Posterior vena cava (tissue), 2 donors: ENCODE measurements around the gene MYO9A. TPM values are rescaled to one million over a fixed set of nuclear protein-coding genes. Genes with fewer than 3 reads are reported as not detected.

Experiments used
- DNase-seq: peaks from one replicate; pipeline ENCODE4 v3.0.0-alpha.2; 2020; ENCODE audit warnings: low spot score
- intact Hi-C, 2 donors: fragments of 100-400 bp; cut with DNase I; formaldehyde crosslinking; loops; one replicate each; pipeline versions ENCODE4 v1.14.1 to v1.14.2; 2022 to 2023
- long read RNA-seq, 2 donors: library from polyadenylated mRNA; unstranded; transcript quantifications; one replicate each; pipeline ENCODE4 v2.0.0, GENCODE V29; 2020 to 2021
- total RNA-seq, 2 donors: library from RNA; stranded (reverse); fragmentation: NEBNext Ultra II Directional; extraction: Animal tissue kit (Norgen Biotek cat#: 25700); gene quantifications; one replicate each; pipeline ENCODE4 v1.2.1, GENCODE V29; 2021
- donor health status: DM: yes; HTN: yes; CAD: no.
- donor health status: DM: yes; HTN: yes; CAD: no.

Gene MYO9A, protein sequence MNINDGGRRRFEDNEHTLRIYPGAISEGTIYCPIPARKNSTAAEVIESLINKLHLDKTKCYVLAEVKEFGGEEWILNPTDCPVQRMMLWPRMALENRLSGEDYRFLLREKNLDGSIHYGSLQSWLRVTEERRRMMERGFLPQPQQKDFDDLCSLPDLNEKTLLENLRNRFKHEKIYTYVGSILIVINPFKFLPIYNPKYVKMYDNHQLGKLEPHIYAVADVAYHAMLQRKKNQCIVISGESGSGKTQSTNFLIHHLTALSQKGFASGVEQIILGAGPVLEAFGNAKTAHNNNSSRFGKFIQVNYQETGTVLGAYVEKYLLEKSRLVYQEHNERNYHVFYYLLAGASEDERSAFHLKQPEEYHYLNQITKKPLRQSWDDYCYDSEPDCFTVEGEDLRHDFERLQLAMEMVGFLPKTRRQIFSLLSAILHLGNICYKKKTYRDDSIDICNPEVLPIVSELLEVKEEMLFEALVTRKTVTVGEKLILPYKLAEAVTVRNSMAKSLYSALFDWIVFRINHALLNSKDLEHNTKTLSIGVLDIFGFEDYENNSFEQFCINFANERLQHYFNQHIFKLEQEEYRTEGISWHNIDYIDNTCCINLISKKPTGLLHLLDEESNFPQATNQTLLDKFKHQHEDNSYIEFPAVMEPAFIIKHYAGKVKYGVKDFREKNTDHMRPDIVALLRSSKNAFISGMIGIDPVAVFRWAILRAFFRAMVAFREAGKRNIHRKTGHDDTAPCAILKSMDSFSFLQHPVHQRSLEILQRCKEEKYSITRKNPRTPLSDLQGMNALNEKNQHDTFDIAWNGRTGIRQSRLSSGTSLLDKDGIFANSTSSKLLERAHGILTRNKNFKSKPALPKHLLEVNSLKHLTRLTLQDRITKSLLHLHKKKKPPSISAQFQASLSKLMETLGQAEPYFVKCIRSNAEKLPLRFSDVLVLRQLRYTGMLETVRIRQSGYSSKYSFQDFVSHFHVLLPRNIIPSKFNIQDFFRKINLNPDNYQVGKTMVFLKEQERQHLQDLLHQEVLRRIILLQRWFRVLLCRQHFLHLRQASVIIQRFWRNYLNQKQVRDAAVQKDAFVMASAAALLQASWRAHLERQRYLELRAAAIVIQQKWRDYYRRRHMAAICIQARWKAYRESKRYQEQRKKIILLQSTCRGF (N-terminal part only)
- 10 to 100 TPM; 61.4 to 68.2 TPM for total RNA-seq
- long read RNA-seq, donor 1, partial matches to known transcripts: 2 of 10 reads
- long read RNA-seq, donor 1, other reads (novel, unspliced or antisense): 8 of 10 reads
- long read RNA-seq, donor 2, full-length matches to known transcripts: 1 of 12 reads
- long read RNA-seq, donor 2, partial matches to known transcripts: 5 of 12 reads
- long read RNA-seq, donor 2, other reads (novel, unspliced or antisense): 6 of 12 reads

DNA sequence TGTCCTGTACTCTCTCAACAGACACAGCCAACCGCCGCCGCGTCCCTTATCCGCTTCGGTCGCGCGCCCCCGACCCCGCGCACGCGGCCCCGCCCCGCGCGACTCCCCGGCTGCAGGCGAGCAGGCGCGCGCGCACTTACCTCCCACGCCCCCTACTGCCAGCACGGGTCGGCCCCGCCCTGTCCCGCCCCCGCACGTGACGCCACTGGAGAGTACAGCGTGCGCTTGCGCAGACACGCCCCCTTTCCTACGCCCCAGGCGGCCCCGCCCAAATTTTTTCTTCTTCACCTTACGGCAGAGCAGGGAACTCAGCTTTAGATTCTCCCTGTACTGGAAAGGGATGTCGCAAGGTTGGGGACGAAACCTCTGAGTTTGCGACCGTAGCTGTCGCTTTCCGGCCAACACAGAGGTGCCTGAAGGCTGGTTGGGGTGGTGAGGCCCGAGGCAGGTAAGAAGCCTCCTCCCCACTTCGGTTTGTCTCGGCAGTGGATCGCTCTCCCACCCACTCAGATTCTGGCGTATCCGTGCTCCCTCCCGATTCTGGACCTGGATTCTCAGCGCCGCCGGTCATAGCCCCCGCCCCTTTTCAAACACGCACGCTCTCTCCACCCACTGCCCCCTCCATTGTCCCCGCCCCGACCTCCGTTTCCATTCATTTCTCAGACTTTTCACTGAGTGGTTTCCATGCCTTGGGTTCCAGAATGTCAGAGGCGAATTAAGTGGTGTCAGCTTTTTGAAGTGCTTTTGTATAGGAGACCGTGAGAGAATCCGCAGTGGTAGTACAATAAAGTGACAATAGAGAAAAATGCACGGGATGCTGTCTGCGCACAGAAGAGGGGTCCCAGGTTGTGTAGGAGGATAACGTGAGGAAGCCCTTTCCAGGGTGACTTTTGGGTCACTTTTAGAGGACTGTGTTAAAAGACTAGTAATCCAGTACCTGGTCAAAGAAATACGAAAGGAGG, at the start of gene MYO9A, which contains the start of gene SENP8:
TSS of gene MYO9A (minus strand) at position 134 of the 962 bp plus-strand sequence. CDS start 71,587 bp downstream, outside the sequence.
TSS of gene SENP8 (plus strand) at position 387 of the 962 bp plus-strand sequence. CDS start 21,221 bp downstream, outside the sequence.
- intact Hi-C loops: loop anchor here in 1 of 2 donors (5.0 kb wide), 1 partner anchor 154 kb away; the partner anchor contains the start of gene PARP6
- DNase-seq: peak; percentile 99

DNA sequence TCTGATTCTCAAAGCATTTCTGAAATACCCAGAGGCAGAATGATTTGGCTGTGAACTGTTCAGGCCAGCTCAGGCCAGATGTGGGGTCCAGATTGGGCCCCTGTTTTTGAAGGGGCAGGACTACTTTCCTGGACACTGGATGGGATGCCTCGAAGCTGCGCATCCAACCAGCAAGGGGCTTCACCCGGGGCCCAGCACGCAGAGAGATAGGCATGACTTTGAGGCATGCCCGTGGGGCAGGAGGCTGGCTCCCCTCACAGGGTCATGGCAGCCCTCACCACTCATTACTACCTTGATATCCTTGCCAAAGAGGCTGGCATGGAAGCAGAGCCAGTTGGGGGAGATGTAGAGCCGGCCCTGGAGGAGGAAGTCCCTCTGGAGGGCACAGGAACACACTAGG, 49.5 kb upstream of the MYO9A start:
- no peak for DNase-seq
- intact Hi-C loops: no loop called here

DNA sequence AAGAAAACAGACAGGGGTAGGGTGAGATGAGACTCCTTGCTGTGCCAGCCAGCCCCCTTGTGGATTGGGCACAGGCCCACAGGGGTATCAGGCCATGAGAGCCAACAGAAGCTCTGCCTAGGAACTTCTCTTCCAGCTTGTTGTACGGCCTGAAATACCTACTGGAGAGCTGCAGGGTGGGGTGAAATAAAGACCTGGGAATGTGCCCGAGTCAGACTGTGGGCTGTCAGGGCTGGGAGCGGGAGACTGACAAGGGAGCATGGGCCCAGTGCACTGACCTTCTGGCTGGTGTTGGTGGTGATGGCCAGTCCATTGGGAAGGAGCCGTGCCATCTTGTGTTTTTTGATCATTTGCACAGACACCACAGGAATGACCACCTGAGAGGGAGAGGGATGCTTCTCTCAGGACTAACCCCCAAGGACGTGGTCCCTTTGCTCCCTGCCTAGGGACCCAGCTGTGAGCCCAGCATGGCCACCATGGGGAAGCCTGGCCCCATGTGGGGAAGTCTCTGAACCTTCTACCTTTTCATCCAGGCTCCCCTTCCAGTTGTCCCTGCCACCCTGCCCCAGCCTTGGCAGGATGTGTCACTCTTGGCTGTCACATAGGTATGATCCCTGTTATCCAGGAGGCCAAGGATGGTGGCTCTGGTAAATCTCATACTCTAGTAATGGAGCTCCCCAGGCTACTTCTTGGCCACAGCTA, 48.9 kb upstream of the MYO9A start:
- intact Hi-C loops: no loop called here
- no peak for DNase-seq

DNA sequence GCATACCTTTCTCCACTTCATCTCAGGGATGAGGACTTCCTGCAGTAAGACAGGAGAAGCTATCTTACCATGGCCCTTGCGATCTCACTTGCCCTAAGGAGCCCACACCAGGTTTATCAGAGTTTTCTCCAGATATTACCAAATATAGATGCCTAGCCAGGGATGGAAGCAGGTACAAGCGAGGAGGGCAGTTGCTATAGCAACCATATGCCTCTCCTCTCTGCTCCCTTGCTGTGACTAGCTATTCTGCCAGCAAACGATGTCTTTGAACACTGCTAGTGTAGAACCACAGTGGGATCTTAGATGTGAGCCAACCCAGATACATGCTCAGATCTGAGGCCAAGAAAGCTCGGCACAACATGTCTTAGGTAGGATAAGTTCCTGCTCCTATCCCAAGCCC, 45.8 kb upstream of the MYO9A start:
- no peak for DNase-seq
- intact Hi-C loops: no loop called here

DNA sequence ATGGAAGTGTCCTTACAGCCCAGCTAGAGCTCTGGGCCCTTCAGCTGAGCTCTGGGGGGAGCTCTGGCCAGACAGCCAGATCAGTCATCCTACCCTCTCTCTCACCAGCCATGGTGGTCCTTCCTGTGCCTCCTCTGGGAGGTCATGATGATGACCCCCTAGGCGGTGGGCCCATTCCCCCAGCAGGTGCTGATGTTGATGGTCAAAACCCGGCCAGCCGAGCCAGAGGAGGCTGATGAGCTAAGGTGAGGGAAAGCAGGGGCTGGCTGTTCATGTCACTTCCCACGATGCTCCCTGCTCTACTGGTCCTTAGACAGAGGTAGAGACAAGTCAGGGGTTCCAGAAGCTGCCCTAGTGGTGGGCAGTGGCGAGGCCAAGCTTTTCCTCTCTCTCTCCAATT, 44.6 kb upstream of the MYO9A start:
- no peak for DNase-seq
- intact Hi-C loops: no loop called here

DNA sequence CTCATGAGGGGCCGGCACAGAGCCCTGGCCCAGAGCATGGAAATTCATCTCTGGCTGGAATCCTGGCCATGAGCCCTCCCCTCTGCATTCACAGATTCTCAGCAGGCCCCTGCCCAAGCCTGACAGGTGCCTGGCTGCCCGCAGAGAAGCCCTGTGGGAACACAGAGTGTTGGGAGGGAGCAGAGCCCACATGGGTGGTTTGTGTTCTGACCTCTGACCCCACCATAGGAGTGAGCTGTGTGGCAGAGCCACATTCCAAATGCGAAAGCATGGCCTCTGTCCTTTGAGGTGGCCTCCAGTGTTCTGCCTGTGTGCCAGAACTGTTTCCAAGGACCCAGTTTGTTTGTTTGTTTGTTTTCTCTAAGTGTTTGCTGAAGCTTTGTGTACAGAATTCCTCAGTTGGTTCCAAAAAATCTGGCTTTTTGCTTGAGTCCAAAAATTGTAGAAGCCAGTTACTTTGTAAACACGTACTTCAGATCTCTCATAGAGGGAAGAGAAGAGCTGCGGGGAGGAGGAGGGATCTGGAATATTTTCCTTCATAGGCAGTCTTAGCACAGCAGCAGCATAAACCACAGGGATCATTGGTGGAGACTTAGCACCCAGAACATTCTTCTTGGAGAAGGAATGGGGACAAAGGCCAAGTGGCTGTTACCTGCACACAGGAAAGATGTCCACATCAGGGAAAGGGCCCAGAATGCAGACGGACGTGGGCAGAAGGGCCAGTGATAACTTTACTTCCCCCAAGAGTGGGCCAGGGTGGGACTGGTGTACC, 43.6 kb upstream of the MYO9A start:
- no peak for DNase-seq
- intact Hi-C loops: no loop called here

DNA sequence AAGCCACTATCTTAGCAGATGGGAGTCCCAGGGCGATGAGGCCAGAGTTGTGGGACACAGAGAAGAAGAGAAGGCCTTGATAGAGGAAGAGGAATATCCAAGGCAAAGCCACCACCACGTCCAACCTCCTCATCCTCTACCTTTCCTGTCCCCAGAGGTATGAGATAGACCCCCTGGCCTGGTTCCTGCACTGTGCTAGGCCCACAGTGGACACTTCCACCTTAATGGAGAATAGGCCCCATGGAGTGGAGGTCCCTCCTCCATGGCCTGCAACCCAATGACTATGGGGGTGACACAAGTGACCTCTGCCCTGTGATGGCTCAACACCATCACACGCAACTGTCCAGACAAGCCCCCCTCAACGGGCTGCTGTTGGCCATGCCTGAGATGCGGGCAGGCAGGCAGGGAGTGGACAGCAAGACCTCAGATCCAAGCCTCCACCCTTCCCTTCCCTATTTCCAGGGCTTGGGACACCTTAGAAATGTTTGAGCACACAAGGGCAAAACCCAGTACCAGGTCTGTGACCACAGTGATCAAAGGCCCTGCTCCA, 42.8 kb upstream of the MYO9A start:
- no peak for DNase-seq

DNA sequence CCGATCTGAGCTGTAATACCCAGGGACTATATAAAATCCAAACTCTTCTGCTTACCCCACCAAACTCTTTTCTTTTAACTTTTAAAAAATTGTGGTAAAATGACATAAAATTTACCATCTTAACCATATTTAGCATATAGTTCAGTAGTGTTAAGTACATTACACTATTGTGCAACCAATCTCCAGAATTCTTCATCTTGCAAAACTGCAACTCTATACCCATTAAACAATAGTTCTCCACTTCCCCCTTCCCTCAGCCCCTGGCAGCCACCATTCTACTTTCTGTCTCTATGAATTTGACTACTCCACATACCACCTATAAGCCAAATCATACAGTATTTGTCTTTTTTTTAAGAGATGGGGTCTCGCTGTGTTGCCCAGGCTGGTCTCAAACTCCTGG, 39.0 kb upstream of the MYO9A start:
- DNase-seq: no peak
- intact Hi-C loops: loop anchor here (10.0 kb wide), 1 partner anchor 412 kb away; no protein-coding TSS in a partner anchor

More for the DNA sequence above, 42.8 kb upstream of the MYO9A start:
- intact Hi-C loops: no loop called here

DNA sequence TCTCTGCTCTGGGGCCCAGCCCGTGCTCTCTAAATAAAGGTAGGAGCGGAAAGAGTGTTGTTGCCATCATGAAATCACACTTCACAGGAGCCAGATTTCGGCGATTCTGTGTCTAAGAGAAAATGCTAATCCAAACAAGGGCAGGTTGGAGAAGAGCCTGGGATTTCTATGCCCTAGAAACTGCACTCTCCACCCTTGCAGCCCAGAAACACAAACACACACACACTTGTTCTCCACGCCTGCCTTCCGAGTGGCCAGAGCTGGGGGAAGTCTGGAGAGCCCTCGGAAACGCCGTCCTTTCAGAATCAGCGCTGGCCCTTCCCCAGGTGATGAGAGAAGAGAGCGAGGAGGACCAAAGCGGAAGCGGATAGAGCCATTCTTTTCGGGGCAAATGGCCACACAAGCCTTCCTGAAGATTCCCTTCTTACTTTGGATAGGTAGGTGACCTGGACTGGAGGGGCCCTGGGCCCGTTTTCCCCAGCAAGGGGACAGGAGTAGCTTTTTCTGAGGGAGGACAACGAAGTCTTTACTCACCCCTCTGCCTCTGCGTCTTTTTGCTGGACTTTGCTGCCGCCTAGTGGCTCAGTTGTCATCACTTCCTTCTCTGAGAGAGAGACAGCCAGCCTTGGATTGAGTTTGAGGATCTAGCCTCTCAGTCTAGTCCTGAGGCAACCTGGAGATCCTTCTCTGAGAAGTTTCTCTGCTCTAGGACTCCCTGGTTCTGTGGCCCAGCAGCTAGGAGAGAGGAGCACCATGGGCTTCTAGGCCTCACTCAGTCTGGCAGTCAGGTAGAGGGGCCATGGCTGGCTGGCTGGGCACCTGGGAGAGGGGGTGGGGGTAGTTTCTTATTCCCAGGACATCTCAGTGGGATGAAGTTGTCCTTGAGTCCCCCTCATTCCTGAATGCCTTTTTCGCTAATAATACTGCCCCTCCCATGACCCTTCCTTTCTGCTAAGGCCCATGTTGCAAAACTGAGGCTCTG, 38.0 kb upstream of the MYO9A start:
- DNase-seq: peak; percentile 95
- intact Hi-C loops: loop anchor here (10.0 kb wide), 1 partner anchor 411 kb away; no protein-coding TSS in a partner anchor

DNA sequence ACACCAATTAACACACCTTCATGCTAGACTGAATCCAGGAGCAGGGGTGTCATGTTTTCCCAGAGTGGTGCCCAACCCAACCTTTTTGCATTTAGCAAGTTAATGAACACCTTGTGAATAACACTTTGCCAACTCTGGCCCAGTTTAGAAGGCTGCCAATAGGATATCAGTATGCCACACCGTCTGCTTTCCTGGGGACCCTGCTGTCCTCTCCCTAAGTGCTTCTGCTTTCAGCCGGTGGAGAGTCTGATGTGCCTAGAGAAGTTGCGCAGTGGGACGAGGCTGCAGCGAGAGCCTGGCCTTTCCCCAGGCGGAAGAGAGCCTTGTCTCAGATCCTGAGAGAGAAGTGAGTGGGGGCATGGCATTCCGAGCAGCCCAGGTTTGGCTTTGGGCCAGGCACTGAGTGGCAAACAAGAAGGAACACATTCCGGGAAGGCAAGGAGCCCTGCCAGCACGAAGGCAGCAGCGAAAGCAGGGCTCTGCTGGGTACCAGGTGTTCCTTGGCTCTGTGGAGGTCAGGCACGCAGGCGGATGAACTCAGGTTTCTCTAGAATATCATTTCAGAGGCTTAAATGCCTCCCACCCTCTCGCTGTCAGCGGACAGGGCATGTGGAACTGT, 37.2 kb upstream of the MYO9A start:
- no peak for DNase-seq
- intact Hi-C loops: loop anchor here (10.0 kb wide), 1 partner anchor 410 kb away; no protein-coding TSS in a partner anchor

DNA sequence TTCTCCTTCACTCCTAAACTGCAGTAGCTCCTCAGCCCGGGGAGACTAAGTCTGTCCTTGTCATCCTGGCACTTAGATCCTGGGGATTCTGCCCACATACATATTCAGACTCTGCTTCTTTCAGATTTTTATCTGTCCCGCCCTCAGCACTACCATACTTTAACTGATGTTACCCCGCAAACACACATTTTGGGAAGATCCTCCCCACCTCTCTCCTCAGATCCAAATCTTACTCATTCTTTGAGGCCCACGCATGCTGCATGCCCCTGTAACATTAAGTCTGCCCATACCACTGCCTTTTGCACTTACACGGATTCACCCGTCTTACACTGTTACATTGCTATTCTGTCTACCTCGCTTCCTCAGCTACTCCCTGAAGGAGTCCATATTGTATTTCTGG, 36.4 kb upstream of the MYO9A start:
- DNase-seq: no peak
- intact Hi-C loops: loop anchor here (10.0 kb wide), 1 partner anchor 410 kb away; no protein-coding TSS in a partner anchor

DNA sequence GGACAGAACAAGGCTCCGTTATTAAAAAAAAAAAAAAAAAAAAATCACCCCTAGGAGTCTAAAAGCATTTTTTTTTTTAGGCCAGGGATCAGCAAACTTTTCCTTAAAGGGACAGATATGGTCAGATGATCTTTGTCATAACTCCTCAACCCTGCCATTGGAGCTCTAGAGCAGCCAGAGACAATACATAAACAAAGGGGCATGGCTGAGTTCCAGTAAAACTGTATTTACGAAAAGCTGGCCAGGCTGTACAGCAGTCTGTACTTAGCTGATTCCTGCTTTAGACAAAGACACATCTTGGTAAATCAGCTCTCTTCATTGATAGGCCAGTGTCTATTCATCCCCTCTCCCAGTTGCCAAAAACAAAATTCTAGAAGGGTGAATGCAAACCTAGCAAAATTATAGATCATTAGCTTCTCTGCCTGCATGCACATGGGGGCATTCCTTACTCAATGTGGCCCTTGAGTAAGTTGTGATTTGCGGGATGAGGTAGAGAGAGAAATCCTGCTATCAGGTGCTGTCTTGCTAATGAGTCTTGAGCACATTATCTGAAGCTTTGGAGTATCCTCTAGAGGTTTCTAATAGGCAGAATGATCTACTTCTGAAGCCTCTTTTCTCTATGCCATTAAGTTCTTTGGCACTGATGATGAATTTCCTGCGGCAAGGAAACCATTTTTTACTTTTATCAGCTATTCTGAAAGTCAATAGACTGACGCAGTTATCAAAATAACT, 35.5 kb upstream of the MYO9A start:
- intact Hi-C loops: loop anchor here (10.0 kb wide), 1 partner anchor 409 kb away; no protein-coding TSS in a partner anchor
- no peak for DNase-seq

DNA sequence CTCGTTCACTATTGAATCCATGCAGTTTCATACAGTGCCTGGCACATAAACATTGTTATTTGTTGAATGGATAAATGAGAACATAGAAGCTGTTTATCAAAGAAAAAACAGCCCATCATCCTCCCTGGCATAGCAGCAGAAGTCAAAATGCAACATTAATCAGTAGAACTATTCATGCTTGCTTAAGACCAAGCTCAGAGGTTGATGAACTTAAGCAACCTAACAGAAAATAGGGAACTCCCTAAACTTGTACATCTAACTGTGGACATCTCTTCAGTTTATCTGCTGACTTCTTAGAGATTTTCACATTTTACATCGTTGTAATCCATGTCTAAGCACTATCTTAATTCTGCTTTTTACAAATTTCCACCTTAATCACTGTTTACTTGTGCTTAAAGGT, 29.5 kb upstream of the MYO9A start:
- intact Hi-C loops: no loop called here
- DNase-seq: no peak

DNA sequence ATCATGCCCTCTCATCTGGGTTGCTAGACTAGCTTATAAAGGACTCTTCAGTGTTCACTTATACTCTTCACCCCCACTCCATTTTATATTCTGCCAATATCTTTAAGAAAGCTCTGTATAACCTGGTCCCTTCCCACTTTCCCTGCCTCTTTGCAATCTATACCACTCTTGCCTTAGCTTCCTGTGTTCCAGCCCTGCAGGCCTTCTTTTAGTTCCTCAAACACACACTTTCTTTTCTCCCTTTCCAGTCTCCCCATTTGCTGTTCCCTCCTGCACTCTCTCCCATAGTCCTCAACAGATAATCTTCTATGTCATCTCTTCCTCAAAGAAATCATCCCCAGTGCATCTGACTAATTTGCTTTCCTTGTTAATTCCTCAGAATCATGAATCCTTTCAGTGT, 29.0 kb upstream of the MYO9A start:
- no peak for DNase-seq

More for the DNA sequence above, 29.0 kb upstream of the MYO9A start:
- intact Hi-C loops: no loop called here
